ENCODE results near the gene FBN2.
"Not testable (repeated sequence)": the region's sequence is repeated elsewhere in the genome, so short reads cannot be mapped to it uniquely, and the experiment has no call there.

FBN2 gene

GRCh38 chr5:128406803-128407202 lies 131.2 kb downstream of the FBN2 start:
- no peaks in the 10 kb centered on the region for H3K27me3 Mint-ChIP-seq (ENCODE audit: low read depth)
- no peak overlapping the region for H3K4me3 Mint-ChIP-seq
- H3K27ac Mint-ChIP-seq = no peak overlapping the region
- no peaks in the 10 kb centered on the region for H3K4me1 Mint-ChIP-seq (ENCODE audit: low read depth)
- H3K36me3 Mint-ChIP-seq (ENCODE audit: low read depth) = no peaks in the 10 kb centered on the region
- no peaks in the 10 kb centered on the region for H3K9me3 Mint-ChIP-seq

- Mint-ChIP-seq H3K9me3 (no peaks in the 10 kb centered on the region), H3K36me3 (ENCODE audit: low read depth) (no peaks in the 10 kb centered on the region), H3K4me3 (no peak overlapping the region), H3K4me1 (ENCODE audit: low read depth) (no peaks in the 10 kb centered on the region), H3K27ac (no peak overlapping the region), H3K27me3 (ENCODE audit: low read depth) (no peaks in the 10 kb centered on the region)
These were observed 132.9 kb downstream of the FBN2 start for GRCh38 chr5:128405159-128405558.

GRCh38 chr5:128403333-128403732 lies 134.7 kb downstream of the FBN2 start:
- H3K4me1 Mint-ChIP-seq (ENCODE audit: low read depth) = no peaks in the 10 kb centered on the region
- H3K36me3 Mint-ChIP-seq (ENCODE audit: low read depth) = no peaks in the 10 kb centered on the region
- H3K9me3 Mint-ChIP-seq = no peaks in the 10 kb centered on the region
- no peak overlapping the region for H3K4me3 Mint-ChIP-seq
- no peaks in the 10 kb centered on the region for H3K27me3 Mint-ChIP-seq (ENCODE audit: low read depth)
- H3K27ac Mint-ChIP-seq = no peak overlapping the region

GRCh38 chr5:128402506-128402905 lies 135.5 kb downstream of the FBN2 start:
- Mint-ChIP-seq H3K4me3 (no peak overlapping the region), H3K9me3 (no peaks in the 10 kb centered on the region)

GRCh38 chr5:128400766-128401165 lies 137.3 kb downstream of the FBN2 start:
- H3K9me3 Mint-ChIP-seq; H3K36me3 Mint-ChIP-seq (ENCODE audit: low read depth); H3K4me3 Mint-ChIP-seq; H3K27me3 Mint-ChIP-seq (ENCODE audit: low read depth); H3K4me1 Mint-ChIP-seq (ENCODE audit: low read depth); H3K27ac Mint-ChIP-seq: not testable (repeated sequence)

More at GRCh38 chr5:128402506-128402905, 135.5 kb downstream of the FBN2 start:
- Mint-ChIP-seq H3K27me3 (ENCODE audit: low read depth) (no peaks in the 10 kb centered on the region), H3K36me3 (ENCODE audit: low read depth) (no peaks in the 10 kb centered on the region), H3K4me1 (ENCODE audit: low read depth) (no peaks in the 10 kb centered on the region), H3K27ac (no peak overlapping the region)

- no peaks in the 10 kb centered on the region for H3K27me3 Mint-ChIP-seq (ENCODE audit: low read depth)
- H3K4me3 Mint-ChIP-seq = no peak overlapping the region
- H3K9me3 Mint-ChIP-seq = no peaks in the 10 kb centered on the region
- no peaks in the 10 kb centered on the region for H3K4me1 Mint-ChIP-seq (ENCODE audit: low read depth)
- no peak overlapping the region for H3K27ac Mint-ChIP-seq
- H3K36me3 Mint-ChIP-seq (ENCODE audit: low read depth) = no peaks in the 10 kb centered on the region
These were observed 138.9 kb downstream of the FBN2 start for GRCh38 chr5:128399111-128399510.

GRCh38 chr5:128397876-128398275 lies 140.2 kb downstream of the FBN2 start:
- Mint-ChIP-seq H3K27me3 (ENCODE audit: low read depth) (no peaks in the 10 kb centered on the region), H3K27ac (no peak overlapping the region), H3K4me1 (ENCODE audit: low read depth) (no peaks in the 10 kb centered on the region), H3K4me3 (no peak overlapping the region), H3K36me3 (ENCODE audit: low read depth) (no peaks in the 10 kb centered on the region), H3K9me3 (no peaks in the 10 kb centered on the region)

GRCh38 chr5:128395073-128395472 lies 143.0 kb downstream of the FBN2 start:
- Mint-ChIP-seq H3K9me3 (no peaks in the 10 kb centered on the region), H3K27me3 (ENCODE audit: low read depth) (no peaks in the 10 kb centered on the region), H3K4me3 (no peak overlapping the region), H3K36me3 (ENCODE audit: low read depth) (no peaks in the 10 kb centered on the region), H3K27ac (no peak overlapping the region), H3K4me1 (ENCODE audit: low read depth) (no peaks in the 10 kb centered on the region)

GRCh38 chr5:128384068-128384467 lies 154.0 kb downstream of the FBN2 start:
- Mint-ChIP-seq H3K36me3 (ENCODE audit: low read depth) (no peaks in the 10 kb centered on the region), H3K9me3 (no peaks in the 10 kb centered on the region), H3K4me3 (no peak overlapping the region), H3K27me3 (ENCODE audit: low read depth) (no peaks in the 10 kb centered on the region), H3K27ac (no peak overlapping the region), H3K4me1 (ENCODE audit: low read depth) (no peaks in the 10 kb centered on the region)

GRCh38 chr5:128380337-128380736 lies 157.7 kb downstream of the FBN2 start:
- Mint-ChIP-seq H3K27me3 (ENCODE audit: low read depth) (no peaks in the 10 kb centered on the region), H3K4me1 (ENCODE audit: low read depth) (no peaks in the 10 kb centered on the region)

GRCh38 chr5:128378632-128379031 lies 159.4 kb downstream of the FBN2 start:
- H3K4me1 Mint-ChIP-seq (ENCODE audit: low read depth) = no peaks in the 10 kb centered on the region
- no peak overlapping the region for H3K4me3 Mint-ChIP-seq
- H3K9me3 Mint-ChIP-seq = no peaks in the 10 kb centered on the region
- H3K27me3 Mint-ChIP-seq (ENCODE audit: low read depth) = no peaks in the 10 kb centered on the region
- no peaks in the 10 kb centered on the region for H3K36me3 Mint-ChIP-seq (ENCODE audit: low read depth)
- H3K27ac Mint-ChIP-seq = no peak overlapping the region

More at GRCh38 chr5:128380337-128380736, 157.7 kb downstream of the FBN2 start:
- Mint-ChIP-seq H3K36me3 (ENCODE audit: low read depth) (no peaks in the 10 kb centered on the region), H3K27ac (no peak overlapping the region), H3K4me3 (no peak overlapping the region), H3K9me3 (no peaks in the 10 kb centered on the region)

- H3K36me3 Mint-ChIP-seq (ENCODE audit: low read depth) = no peaks in the 10 kb centered on the region
- no peaks in the 10 kb centered on the region for H3K4me1 Mint-ChIP-seq (ENCODE audit: low read depth)
- no peak overlapping the region for H3K4me3 Mint-ChIP-seq
- no peaks in the 10 kb centered on the region for H3K27me3 Mint-ChIP-seq (ENCODE audit: low read depth)
- no peaks in the 10 kb centered on the region for H3K9me3 Mint-ChIP-seq
- no peak overlapping the region for H3K27ac Mint-ChIP-seq
These were observed 159.8 kb downstream of the FBN2 start for GRCh38 chr5:128378196-128378595.

- Mint-ChIP-seq H3K27ac (no peak overlapping the region), H3K9me3 (no peaks in the 10 kb centered on the region), H3K27me3 (ENCODE audit: low read depth) (no peaks in the 10 kb centered on the region), H3K4me3 (no peak overlapping the region), H3K36me3 (ENCODE audit: low read depth) (no peaks in the 10 kb centered on the region), H3K4me1 (ENCODE audit: low read depth) (no peaks in the 10 kb centered on the region)
These were observed 161.5 kb downstream of the FBN2 start for GRCh38 chr5:128376577-128376976.

- Mint-ChIP-seq H3K27me3 (ENCODE audit: low read depth) (no peaks in the 10 kb centered on the region), H3K4me3 (no peak overlapping the region), H3K4me1 (ENCODE audit: low read depth) (no peaks in the 10 kb centered on the region), H3K27ac (no peak overlapping the region), H3K36me3 (ENCODE audit: low read depth) (no peaks in the 10 kb centered on the region), H3K9me3 (no peaks in the 10 kb centered on the region)
These were observed 171.9 kb downstream of the FBN2 start for GRCh38 chr5:128366147-128366546.

GRCh38 chr5:128362370-128362769 lies 175.7 kb downstream of the FBN2 start:
- H3K27me3 Mint-ChIP-seq (ENCODE audit: low read depth) = no peaks in the 10 kb centered on the region
- no peak overlapping the region for H3K4me3 Mint-ChIP-seq
- H3K27ac Mint-ChIP-seq = no peak overlapping the region
- H3K4me1 Mint-ChIP-seq (ENCODE audit: low read depth) = no peaks in the 10 kb centered on the region
- no peaks in the 10 kb centered on the region for H3K9me3 Mint-ChIP-seq
- no peaks in the 10 kb centered on the region for H3K36me3 Mint-ChIP-seq (ENCODE audit: low read depth)

- H3K27me3 Mint-ChIP-seq (ENCODE audit: low read depth) = no peaks in the 10 kb centered on the region
These were observed 179.2 kb downstream of the FBN2 start for GRCh38 chr5:128358826-128359225.

More at GRCh38 chr5:128358826-128359225, 179.2 kb downstream of the FBN2 start:
- Mint-ChIP-seq H3K4me1 (ENCODE audit: low read depth) (no peaks in the 10 kb centered on the region), H3K4me3 (no peak overlapping the region), H3K9me3 (no peaks in the 10 kb centered on the region), H3K36me3 (ENCODE audit: low read depth) (no peaks in the 10 kb centered on the region), H3K27ac (no peak overlapping the region)

Data from T-helper 1 cell treated with Interleukin-12 subunit alpha and Interleukin-12 subunit beta and Interleukin-4 antibody, amounts not matched to agents 30 μg/mL and 1 μg/mL, for 36 hours (primary cell).